Activated CD8-positive, alpha-beta memory T cell treated with anti-CD3 and anti-CD28 coated beads, Interleukin-2, amount 50 U/mL, for 1 hour (primary cell): ENCODE data around the gene UTP4.

Source experiments
- DNase-seq: peaks from one replicate; pipeline ENCODE4 v3.0.0-alpha.2; 2020; ENCODE audit errors: extremely low read depth

The UTP4 gene

DNA sequence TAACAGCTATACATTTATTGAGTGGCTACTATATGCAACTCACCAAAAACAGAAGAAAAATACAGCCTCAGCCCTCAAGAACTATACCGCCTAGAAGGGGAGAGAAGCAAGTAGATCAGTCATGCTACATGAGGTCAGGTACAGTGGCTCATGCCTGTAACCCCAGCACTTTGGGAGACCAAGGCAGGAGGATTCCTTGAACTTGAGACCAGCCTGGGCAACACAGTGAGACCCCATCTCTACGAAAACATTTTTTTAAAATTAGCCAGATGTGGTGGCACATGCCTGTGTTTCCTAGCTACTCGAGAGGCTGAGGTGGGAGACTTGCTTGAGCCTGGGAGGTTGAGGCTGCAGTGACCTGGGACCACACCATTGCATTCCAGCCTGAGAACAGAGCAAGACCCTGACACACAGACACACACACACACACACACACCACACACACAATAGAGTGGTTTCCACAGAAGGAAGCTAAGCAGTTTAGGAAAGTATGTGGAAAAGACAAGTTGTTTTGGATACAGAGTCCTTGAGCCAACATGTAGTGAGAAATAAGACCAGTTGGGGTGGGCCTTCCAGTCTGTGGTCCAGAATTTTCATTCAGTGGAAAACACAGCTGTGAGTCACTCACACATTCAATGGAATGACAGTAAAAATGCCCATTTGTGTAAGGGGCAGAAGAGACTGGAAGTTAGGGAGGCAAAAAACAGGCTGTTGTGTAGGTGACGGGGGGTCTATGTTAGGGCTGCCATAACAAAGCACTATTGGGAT is 43.8 kb downstream of the UTP4 start:
- DNase-seq = no peak

GRCh38 chr16:69179328-69180010 is 47.0 kb downstream of the UTP4 start:
- DNase-seq = no peak

- DNase-seq = no peak
These were observed 47.5 kb downstream of the UTP4 start for GRCh38 chr16:69180011-69180338.

GRCh38 chr16:69182730-69183416 is 50.4 kb downstream of the UTP4 start:
- no peak for DNase-seq

- DNase-seq = no peak
These were observed 54.4 kb downstream of the UTP4 start, which contains the start of gene SNTB2 for GRCh38 chr16:69186642-69187445. SNTB2 (plus strand) TSS chr16:69187164; CDS start chr16:69187167, 3 bp downstream.

DNA sequence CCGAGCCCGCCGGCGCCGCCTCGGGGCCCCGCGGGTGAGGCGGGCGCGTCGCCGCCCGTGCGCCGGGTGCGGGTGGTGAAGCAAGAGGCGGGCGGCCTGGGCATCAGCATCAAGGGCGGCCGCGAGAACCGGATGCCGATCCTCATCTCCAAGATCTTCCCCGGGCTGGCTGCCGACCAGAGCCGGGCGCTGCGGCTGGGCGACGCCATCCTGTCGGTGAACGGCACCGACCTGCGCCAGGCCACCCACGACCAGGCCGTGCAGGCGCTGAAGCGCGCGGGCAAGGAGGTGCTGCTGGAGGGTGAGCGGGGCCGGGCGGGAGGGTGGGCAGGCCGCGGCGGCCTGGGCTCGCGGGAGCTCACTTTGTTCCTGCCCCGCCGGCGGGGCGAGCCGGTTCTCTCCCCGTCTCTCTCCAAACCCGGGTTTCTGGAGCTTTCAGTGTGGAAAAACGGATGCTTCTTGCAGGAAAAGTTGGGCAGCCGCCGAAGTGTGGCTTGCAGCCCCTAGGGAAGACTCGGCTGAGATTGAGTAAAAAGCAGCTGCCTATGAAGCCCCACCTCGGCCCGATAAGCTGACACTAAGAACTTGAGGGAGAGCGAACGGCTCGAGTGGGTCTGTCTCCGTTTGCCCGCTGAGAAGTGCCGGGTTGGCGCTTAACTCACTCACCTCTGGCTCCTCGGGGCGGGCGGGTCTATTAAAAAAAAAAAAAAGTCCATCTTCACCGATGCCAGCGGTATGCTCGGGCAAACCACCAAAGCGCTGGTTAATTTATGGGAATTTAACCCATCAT is 55.2 kb downstream of the UTP4 start:
- DNase-seq = no peak

- DNase-seq = no peak
These were observed 55.7 kb downstream of the UTP4 start for GRCh38 chr16:69188236-69188549.

DNA sequence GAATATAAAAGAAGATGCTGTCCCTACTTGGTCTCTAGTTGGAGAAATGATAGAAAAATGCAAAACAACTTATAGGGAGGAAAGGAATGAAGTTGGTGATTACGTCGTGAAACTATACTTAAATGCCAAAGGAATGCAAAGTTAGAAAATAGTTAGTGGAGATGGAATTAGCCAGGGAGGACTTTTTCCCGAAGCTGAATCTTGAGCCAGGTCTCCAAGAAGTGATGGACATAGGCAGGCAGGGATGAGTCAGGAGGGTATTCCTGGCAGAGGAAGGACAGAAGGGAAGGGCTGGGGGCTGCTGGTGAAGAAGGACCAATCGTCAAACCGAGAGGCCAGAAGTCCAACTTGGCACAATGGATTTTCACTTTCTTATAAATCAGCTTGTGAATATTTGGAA is 56.3 kb downstream of the UTP4 start:
- no peak for DNase-seq

DNA sequence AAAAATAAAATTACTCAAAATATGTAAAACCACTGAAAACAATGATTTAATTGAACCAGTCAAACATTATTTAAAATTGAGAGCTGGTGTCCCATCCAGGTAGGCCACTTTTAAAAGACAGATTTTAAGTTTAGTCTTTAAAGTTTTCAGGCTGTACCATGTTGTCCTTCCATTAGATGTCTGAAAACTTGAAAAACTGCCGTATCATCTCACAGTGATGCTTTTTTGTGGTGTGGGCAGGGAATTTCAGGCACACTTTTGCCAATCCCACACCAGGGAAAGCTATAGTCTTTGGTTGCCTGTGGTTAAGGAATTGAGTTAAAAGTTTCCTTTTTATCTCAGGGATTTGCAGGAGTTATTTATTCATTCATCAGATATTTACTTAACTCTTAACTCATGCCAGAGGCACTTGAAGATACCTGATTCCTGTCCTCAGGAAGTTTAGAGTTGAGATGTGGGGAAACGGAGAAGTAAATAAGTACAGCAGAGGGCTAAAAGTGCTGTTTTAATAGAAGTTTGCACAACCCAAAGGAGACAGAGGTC is 57.7 kb downstream of the UTP4 start:
- no peak for DNase-seq

DNA sequence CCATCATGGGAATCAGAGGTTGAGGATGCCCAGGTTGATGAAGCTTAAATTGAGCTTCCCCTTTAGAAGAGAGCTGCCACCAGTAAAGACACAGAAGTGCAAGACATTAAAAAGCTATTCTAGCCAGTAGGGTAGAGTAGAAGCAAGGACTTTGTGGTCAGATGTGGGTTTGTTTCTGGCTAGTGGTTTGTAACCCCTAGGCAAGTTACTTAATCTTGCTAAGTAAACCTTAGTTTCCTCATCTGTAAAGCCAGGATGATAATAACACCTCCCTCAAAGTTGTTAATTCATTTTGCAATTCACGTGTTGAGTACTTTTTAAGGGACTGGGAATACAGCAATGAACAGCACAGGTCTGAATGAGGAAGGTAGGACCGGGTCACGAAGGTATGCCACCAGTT is 58.1 kb downstream of the UTP4 start:
- no peak for DNase-seq

- no peak for DNase-seq
These were observed 58.7 kb downstream of the UTP4 start for GRCh38 chr16:69191136-69191535.

DNA sequence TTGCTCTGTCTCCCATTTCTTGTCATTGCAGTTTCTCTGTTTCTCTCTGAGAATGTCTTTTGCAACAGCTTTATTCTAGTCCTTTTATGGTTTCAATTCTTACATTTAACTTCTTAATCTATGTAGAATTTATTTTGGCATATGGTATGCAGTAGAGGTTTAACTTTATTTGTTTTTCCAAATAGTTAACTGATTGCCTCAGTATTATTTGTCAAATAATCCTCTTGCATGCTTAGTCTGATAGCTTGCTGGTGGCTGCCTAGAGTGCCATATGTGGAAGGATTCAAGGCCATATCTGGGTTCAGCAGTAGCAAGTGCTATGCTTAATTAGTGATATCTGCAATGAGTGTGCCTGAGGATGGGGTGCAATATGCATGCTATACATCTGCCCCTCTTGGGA is 61.4 kb downstream of the UTP4 start:
- no peak for DNase-seq

- DNase-seq = no peak
These were observed 62.0 kb downstream of the UTP4 start for GRCh38 chr16:69194488-69194887.

DNA sequence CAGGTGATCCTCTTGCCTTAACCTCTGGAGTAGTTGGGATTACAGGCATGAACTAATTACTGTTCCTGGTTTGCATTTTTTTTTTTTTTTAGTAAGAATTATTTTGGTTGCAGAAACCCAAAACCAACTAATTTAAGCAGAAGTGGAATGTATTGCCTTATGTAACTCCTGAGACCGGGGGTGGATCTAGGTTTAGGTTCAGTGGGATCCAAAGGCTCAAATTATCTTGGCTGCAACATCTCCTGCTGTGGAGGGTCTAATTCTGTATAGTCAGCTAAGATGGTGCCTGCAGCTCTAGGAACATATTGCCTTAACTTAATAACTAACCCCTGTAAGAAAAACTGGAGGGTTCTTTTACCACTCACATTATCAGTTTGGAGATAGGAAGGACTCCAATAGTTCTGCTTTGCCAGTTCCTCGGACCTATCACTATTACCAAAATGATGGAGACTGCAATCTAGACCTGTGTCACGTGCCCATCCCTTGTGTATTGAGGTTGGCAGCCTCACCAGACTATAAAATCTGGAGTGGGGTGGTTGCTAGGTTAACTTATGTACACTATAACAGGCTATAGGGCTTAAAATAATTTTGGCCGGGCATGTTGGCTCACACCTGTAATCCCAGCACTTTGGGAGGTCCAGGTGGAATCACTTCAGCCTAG is 63.0 kb downstream of the UTP4 start:
- no peak for DNase-seq

DNA sequence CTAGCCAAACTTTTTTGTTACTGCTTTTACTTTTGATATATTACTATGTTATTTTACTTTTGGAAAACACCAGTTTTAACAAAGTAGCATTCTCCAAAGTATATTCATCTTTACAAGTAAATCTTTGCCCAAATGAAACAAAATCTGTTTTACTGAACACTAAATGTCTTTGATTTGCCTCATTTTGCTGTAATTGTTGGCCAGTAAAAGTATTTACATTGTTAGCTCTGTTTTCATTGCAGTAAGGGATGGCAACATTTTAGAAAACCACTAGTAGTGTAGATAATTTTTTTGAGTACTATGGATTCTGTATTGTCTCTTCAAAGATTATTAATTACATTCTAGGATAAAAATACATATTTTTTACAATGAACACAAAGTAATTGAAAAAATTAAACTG is 65.1 kb downstream of the UTP4 start:
- no peak for DNase-seq

- DNase-seq = no peak
These were observed 66.9 kb downstream of the UTP4 start for GRCh38 chr16:69199382-69199781.

GRCh38 chr16:69201291-69201690 is 68.8 kb downstream of the UTP4 start:
- no peak for DNase-seq

DNA sequence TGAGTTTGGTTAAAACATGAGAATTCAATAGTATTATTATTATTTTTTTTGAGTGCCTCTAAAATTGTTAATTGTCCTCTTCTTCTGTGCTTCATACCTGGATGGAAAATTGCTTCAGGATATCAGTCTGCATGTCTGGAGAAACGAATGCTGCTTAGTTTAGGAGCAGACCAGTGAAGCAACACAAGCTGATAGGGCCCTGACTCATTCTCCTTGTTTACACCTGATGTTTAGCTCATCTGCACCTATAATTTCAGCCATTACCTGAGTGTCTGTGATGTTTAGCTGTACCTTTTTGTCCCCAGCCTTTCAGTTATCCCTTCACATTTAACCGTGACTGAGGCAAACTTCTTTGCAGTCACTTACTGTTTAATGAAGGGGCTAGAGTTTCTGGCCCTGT is 69.3 kb downstream of the UTP4 start:
- DNase-seq = no peak

- DNase-seq = no peak
These were observed 71.7 kb downstream of the UTP4 start for GRCh38 chr16:69204172-69204571.

GRCh38 chr16:69209735-69210134 is 77.3 kb downstream of the UTP4 start:
- DNase-seq = no peak

DNA sequence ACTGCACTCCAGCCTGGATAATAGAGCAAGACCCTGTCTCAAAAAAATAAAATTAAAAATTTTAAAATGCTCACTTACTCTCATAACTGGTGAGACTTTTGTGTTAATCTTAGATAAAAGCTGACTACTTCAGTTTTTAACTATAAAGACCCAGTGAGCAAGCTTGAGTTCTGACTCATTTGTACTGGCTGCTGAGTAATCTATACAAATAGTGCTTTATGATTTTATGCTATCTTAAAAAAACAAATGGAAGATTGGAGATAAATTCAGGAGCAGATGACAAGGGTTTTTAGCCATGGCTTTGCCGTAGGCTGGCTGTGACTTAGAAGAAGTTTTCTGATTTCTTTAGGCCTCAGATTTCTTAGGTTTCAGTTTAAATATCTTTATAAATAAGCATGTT is 85.0 kb downstream of the UTP4 start:
- no peak for DNase-seq
